HG02588 (cell line): ENCODE data around the gene ZFP2.

Experiments
- ATAC-seq: cut with Tn5 transposase; IDR thresholded peaks from one replicate; pipeline ENCODE4 v1.9.1; 2021; ENCODE audit warnings: mild to moderate bottlenecking, moderate library complexity; ENCODE audit not compliant: unreplicated experiment

Gene ZFP2

DNA sequence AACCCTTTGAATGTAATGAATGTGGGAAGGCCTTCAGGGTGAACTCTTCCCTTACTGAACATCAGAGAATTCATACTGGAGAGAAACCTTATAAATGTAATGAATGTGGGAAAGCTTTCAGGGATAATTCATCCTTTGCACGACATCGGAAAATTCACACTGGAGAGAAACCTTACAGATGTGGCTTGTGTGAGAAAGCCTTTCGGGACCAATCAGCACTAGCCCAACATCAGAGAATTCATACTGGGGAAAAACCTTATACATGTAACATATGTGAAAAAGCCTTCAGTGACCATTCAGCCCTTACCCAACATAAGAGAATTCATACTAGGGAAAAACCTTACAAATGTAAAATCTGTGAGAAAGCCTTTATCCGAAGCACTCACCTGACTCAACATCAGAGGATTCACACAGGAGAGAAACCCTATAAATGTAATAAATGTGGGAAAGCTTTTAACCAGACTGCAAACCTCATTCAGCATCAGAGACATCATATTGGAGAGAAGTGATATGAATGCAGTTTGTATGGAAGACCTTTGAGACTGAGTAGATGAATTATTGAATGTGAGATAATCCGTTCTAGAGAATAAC is 69.8 kb downstream of the ZFP2 start:
- ATAC-seq: no peak

DNA sequence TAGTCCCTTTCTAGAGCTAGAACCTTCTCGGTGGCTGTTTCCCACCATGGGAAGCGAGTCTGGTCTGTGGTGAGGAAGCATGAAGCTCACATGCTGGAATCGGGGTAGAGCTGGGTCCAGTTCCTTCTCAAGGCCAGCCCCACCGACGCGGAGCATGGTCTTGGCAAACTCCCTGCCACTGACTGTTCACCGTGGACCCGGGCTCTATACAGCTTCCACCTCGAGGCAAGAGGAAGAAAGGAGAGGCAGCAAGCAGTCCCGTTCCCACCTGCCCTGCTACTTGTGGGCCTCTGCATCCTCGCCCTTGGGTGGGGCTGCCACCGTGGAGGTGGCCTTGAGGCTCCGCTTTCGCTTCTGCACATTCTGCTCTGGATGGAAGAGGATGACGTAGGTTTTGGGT is 85.7 kb downstream of the ZFP2 start:
- no peak for ATAC-seq
